Measurements from ENCODE around the gene LDLRAD2.

- TF ChIP-seq CTCF (IDR thresholded peaks at IDR 0.05) = no peak
- TF ChIP-seq POLR2A (IDR thresholded peaks at IDR 0.05) = no peak
Measured at GRCh38 chr1:21836010-21836409, 23.9 kb downstream of the LDLRAD2 start.

All from Peyer's patch (tissue), 4 donors.